NOMO-1 treated with dmso at 0.1 percent for 144 hours (cell line): ENCODE data around the gene RUFY3.

ENCODE experiments used
- DNase-seq: peaks from one replicate; lab custom pipeline; 2025; ENCODE audit not compliant: unreplicated experiment; lab: John Stamatoyannopoulos, UW

Gene RUFY3

DNA sequence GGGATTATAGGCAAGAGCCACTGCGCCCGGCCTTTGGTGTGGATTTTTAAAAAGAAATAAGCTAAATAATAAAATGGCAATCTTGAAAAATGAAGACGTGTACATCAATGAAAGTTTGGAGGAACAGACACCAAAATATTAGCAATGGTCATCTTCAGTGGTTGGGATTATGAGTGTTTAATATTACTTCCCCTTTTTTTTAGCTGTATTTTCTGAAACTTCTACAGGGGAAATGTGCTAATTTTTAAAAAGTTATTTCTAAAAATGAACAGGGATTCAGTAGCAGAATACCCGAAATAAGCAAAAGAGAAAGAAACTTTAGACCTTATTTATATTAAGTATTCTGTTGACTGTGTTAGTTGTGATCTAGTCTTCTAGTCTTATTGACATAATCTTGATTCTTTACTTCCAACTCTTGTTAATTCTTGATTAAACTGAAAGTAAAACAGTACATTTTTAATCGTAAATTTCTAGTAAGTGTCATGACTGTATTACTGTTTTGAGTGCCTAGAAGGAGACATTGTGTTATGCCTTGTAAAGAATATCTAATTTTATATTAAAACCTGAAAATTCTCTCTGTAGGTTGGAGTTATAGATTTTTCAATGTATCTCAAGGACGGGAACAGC is 51.3 kb downstream of the RUFY3 start:
- no peak for DNase-seq

DNA sequence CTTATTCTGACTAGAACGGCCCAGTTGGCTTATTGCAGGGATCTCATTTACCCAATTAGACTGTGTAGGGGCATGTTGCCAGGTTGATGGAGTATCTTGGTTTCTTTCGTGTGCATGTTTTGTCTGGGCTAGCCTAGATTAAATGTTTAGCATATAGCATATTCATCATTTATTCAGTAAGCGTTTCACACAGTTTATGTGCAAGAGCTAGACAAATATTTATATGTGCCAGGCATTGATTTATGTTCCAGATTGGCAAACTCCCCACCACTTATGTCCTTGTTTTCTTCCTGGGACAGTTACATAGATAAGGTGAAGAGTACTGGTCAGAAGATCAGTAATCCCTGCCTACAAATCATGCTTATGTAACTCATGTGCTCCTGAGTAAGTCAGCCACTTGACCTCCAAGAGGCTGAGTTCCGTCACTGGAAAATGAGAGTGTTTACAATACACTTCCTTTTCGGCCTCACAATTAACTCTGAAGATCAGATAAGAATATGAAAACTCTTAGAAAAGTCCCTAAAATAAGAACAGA is 57.2 kb downstream of the RUFY3 start:
- DNase-seq = no peak

DNA sequence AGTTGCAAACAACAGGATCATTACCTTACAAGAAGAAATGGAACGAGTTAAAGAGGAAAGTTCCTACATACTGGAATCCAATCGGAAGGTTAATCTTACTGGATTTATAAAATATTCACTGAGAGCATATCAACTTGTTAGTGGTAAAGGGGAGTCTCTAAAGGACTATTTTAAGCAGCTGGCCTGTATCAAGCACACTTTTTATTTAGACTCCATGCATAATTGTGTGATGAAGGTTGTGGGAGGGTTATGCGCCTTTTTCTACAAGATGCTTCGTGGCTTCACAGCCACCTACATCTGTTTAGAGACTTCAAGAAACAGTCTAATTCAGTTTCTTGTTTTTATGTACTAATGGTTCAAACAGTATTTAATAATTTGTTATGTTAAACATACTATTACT is 61.3 kb downstream of the RUFY3 start:
- DNase-seq = no peak

DNA sequence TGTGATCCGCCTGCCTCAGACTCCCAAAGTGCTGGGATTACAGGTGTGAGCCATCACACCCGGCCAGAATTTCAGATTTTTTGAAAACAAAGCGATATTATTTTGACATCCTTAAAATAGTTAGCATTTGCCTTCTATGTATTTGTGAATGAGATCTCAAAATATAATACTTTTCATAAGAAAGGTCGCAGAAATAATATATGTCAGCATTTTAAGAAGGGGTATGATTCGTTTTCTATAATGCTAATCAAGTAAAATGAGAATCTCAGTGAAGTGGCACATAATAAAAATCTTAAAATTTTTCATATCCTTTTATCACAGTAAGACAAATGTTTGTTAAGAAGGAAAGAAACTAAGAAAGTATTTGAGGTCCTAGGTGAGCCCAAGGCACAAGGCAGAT is 65.7 kb downstream of the RUFY3 start:
- no peak for DNase-seq

DNA sequence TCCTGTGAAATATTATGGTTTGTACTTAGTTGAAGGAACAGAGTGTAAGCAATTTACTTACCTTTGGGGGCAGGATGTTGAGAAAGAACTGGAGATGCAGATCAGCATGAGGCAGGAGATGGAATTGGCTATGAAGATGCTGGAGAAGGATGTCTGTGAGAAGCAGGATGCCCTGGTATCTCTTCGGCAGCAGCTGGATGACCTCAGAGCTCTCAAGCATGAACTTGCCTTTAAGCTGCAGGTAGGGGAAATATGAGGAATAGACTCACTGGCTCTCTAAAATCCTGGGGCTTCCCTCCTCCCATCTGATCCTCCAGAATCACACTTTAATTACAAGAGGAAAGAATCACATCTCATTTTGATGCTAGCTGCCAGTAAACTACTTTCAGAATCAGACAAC is 67.0 kb downstream of the RUFY3 start:
- DNase-seq = no peak

DNA sequence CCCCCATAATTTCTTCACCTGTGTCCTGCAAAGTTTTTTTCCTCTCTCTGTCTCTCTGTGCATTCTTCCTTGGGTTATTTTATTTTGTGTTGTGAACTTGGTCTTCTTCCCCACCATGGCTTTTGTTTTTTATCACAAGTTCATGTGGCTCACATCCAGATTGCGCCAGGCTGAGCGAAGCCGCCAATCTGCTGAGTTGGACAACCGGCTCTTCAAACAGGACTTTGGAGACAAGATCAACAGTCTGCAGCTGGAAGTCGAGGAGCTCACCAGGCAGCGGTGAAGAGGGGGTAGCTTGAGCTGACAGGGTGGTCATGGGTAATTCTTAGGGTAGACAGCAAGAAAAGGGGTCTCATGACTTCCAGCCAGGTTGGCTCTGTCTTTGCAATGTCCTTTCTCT is 71.9 kb downstream of the RUFY3 start:
- no peak for DNase-seq

DNA sequence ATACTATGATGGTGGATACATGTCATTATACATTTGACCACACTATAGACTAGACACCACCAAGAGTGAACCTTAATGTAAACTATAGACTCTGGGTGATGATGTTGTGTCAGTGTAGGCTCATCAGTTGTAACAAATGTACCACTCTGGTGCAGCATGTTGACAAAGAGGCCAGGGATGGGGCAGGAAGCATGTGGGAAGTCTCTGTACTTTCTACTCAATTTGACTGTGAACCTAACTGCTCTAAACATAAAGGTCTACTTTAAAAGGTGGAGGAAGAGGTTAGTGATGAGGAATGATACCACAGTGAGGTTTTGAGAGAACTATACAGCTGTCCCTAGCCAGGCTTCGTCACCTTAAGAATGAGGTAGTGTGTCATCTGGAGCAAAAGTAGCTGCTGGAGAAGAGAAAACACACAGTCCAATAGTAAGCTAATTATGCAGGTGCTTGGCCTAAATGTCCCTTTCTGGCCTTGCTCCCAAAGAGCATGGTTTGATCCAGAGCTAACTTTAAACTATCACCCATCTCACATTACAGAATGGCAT is 79.6 kb downstream of the RUFY3 start:
- no peak for DNase-seq

DNA sequence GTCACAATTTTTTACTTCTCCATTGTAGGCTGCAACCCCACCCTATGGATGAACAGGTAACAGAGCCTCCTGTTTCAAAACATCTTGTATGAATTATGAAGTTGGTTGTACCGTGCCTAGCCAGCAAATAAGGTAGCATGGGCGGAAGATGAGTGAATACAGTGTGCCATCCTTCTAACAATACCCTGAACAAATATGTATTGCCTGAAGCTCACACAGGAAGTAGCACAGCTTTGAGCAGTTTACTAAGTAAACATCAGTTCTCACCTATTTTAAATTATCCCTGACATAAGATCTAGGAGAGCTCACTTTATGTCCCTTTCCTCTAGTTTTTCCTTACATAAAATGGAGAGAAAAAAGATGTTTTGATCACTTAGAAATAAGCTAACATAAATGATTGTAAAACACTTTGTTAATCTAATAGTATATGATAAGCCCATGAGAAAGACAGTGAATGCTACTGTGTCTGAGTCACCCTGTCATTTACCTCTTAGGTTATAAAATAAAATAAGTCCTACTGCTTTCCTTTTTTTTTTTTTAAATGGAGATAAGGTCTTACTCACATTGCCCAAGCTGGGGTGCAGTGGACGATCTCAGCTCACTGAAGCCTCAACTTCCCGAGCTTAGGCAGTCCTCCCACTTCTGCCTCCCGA is 81.3 kb downstream of the RUFY3 start:
- no peak for DNase-seq

DNA sequence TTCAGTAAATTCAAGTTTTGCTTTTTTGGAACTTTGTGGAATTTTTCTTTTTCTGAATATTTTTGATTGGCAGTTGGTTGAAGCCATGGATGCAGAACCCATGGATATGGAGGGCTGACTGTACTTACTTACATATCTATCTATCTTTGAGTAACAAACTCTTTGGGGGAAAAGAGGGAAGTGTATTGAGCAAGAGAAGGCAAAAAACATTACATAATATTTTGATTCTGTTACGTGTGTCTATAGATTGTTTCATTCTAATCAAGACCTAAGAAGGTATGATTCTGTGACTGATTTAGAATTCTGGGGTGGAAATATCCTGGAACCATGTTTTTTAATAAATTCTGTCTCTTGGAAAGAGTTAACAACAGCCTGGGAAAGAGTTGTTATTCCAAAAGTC is 86.4 kb downstream of the RUFY3 start:
- DNase-seq = peak; percentile 12

DNA sequence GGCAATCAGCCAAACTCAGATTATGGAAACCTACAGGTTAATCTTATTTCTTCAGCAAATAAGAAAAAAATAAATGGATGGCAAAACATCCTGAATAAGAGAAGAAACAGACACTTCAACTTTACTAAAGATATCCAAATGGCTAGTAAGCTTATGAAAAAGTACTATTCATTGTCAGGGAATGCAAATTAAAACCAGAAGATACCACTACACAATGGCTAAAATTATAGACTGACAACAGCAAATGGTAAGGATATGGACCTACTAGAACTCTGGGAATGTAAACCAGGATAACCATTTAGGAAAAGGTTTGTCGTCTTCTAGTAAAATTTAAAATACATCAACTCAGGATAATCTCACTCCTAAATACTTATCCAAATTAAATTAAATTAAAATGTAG is 93.6 kb downstream of the RUFY3 start:
- DNase-seq = no peak

DNA sequence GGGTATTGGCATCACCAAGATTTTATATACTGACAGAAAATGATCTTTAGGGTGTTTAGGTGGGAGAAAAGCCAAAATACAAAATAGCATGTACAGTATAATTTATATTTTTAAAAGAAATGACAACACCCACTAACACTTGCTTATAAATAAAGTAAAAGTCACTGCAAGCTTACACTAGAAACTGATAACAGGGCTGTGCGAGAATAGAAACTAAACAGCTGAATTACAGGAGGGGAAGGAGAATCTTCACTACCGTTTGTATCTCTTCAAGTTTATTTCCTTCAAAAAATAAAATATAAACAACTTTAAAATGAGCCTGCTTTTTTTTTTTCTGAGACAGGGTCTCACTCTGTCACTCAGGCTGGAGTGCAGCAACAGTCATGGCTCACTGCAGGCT is 95.1 kb downstream of the RUFY3 start:
- DNase-seq = no peak

DNA sequence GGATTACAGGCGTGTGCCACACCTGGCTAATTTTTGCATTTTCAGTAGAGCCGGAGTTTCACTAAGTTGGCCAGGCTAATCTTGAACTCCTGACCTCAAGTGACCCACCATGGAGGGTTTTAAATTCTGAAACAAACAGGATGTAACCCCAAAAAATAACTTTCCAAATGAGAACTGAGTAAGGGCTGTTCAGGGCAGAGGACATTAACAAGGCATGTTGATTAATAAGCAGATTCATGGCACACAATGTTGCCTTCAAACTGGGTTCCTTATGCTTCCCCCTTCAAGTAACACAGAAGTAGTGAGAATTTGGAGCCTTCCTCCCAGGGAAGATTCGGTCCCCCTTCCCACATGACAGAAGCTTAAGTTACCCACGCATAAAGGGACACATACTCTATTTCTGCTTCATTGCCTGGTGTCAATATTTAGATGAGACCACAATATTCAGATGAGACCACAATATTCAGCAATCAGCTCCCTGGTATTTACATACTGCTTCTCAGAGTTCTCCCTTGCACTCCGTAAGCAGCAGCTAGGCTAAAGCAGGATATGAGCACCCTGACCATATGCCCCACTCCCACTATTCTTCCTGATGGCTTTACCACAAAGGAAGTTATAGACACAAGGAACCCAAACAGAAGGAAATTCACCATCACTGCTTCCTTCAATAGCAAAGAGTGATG is 96.5 kb downstream of the RUFY3 start:
- no peak for DNase-seq

DNA sequence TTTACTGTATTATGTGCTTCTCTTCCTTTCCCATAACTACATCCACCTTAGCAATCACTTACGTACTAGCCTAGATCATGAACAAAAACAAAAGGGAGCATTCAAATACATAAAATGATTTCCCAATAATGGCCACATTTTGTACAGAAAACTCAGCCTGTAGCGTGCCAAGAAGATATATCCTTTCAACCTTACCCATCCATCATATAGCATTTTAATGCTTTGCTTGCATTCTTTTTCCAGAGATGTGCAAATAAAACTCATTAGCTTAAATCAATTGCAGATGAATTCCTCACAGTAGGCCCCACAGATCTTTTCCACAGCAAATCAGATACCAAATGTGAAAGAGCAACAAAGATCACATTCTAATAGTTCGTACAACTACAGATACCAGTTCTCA is 97.2 kb downstream of the RUFY3 start:
- no peak for DNase-seq

DNA sequence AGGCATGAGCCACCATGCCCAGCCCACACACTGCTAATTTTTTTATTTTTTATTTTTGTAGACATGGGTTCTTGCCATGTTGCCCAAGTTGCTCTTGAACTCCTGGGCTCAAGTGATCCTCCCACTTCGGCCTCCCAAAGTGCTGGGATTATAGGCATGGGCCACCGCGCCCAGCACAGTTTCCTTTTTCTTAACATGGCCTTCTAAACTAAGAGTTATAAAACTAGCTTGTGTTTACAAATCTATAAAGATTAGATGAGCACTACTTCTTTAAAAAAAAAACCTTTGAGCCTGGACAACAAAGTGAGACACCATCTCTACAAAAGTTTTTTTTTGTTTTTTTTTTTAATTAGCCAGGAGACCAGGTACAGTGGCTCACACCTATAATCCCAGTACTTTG is 107.3 kb downstream of the RUFY3 start:
- DNase-seq = no peak

DNA sequence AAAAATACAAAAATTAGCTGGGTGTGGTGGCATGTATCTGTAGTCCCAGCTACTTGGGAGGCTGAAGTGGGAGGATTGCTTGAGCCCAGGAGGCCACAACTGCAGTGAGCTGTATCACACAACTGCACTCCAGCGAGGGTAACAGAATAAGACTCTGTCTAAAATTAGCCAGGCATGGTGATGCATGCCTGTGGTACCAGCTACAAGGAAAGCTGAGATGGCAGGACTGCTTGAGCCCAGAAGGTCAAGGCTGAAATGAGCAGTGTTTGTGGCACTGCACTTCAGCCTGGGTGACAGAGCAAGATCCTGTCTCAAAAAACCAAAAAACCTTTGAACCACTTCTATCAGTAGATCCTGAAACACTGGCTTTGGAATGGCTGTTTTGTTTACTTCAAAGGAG is 107.7 kb downstream of the RUFY3 start:
- DNase-seq = no peak

DNA sequence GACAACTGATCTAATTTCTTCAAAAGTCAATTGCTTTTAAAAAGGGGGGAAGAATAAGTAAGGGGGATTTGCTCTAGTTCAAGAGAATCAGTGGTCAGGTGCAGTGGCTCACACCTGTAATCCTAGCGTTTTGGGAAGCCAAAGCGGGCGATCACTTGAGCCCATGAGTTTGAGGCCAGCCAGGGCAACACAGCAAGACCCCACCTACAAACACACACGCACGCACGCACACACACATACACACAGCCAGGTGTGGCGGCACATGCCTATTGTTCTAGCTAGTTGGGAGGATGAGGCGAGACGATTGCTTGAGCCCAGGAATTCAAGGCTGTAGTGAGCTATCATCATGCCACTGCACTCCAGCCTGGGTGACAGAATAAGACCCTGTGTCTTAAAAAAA is 108.3 kb downstream of the RUFY3 start:
- DNase-seq = no peak

DNA sequence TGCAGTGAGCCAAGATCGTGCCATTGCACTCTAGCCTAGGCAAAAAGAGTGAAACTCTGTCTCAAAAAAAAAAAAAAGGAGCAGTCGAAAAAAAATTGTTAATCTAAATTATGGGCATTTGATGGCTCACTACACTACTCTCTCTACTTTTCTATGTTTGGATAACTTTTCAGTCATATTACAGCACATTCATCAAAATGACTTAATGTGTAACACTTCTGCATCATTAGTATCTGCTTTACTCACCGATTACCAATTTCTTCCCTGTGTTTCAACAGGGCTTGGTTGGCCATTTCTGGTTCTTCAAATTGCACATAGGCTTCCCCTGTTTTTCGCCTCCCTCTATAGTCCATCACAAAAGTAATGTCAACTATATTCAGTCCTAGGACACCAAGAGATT is 109.5 kb downstream of the RUFY3 start:
- DNase-seq = no peak

DNA sequence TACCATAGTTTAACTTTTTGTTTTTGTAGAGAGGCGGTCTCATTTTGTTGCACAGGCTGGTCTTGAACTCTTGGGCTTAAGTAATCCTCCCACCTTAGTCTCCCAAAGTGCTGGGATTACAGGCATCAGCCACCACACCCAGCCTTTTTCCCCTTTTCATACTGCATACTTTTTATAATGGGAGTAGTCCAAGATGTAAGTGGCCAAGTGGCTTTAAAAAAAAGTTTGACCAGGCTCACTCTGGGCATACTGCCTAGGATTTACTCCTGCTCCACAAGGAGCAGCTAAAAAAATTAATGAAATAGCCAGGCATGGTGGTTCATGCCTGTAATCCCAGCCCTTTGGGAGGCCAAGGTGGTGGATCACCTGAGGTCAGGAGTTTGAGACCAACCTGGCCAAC is 111.9 kb downstream of the RUFY3 start:
- no peak for DNase-seq

DNA sequence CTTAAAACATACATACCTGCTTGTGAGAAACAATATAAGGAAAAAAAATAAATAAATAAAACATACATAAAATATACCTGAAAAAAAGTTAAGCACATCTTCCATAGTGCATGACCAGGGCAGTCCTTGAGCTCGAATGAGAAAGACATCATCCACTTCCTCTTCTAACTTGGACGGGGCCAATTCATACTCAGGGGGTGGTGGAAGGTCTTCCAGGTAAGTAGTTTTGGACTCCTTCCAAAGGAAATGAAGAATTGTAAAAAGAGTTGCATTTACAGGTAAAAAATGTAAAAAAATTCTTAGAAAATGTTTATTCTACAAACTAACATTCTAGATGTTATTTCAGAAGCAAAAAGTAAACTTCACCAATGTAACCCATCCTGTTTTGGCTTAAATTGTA is 114.3 kb downstream of the RUFY3 start:
- no peak for DNase-seq

DNA sequence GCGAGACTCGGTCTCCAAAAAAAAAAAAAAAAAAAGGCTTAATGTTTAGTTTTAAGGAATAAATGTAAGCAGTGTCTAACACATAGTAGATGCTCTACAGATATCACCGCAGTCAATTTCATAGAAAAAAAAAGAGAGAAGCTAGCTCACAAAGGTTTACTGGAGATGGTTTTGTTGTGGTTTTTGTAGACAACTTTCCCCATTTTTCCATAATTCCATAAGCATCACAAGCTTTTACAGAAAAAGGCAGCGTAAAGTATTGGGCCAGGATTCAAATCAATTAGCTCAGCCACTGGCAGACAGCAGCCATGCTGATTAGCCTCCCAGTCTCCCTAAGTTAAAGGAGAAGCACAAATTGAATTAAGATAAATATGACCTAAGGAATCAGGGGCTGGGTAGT is 116.4 kb downstream of the RUFY3 start:
- no peak for DNase-seq

DNA sequence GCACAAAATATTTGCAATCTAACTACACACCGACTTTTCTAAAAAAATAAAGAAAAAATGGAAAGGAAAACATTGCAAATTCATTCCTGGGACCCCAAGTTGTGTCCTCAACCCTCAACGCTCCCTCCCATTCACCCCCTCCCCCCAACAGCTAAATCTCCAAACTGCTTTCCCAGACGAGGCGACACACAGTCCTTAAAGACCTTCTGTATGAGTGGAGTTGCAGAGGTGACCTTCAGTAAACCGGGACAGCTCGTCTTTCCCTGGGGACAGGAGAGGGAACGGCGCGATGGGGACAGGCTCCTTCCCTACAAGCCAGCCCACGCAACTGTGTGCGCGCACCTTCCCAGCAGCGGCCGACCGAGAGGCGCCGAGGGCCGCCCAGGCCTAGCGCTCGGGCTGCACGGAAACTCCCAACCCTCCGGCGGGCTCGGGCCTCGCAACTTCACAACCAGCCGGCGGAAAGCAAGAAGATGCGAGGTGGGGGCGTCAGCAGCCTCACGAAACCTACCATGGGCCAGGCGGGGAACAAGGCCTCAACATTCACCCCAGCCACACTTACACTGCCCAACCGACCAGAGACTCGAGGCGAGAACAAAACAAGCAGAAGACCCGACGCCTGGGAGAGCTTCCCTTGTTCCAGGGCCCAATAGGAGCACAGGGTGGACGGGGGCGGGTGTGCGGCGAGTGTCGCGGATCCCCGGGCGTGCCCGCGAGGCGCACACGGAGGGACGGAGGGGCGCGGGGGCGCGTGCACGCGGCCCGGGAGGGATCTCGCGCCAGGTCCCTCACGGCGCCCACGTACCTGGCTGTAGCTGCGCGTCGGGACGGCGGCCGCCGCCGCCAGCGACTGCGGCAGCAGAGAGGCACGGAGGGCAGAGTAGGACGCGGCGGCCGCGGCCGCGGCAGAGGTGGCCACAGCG is 117.2 kb downstream of the RUFY3 start:
- peak; percentile 37 for DNase-seq
